ENCODE measurements around the gene TPRG1.

Gene TPRG1

GRCh38 chr3:189276444-189277219, 104.9 kb downstream of the TPRG1 start:
- no peak for DNase-seq (ENCODE audit: extremely low read depth in 1 of 2, low read depth in 1 of 2)

- DNase-seq (ENCODE audit: extremely low read depth in 1 of 2, low read depth in 1 of 2): no peak
These were observed 105.9 kb downstream of the TPRG1 start for GRCh38 chr3:189277711-189278110.

GRCh38 chr3:189278221-189278620, 106.5 kb downstream of the TPRG1 start:
- no peak for DNase-seq (ENCODE audit: extremely low read depth in 1 of 2, low read depth in 1 of 2)

- no peak for DNase-seq (ENCODE audit: extremely low read depth in 1 of 2, low read depth in 1 of 2)
These were observed 110.4 kb downstream of the TPRG1 start for GRCh38 chr3:189282189-189282588.

GRCh38 chr3:189282741-189283140, 111.0 kb downstream of the TPRG1 start:
- no peak for DNase-seq (ENCODE audit: extremely low read depth in 1 of 2, low read depth in 1 of 2)

- no peak for DNase-seq (ENCODE audit: extremely low read depth in 1 of 2, low read depth in 1 of 2)
These were observed 114.4 kb downstream of the TPRG1 start for GRCh38 chr3:189286188-189286587.

GRCh38 chr3:189286916-189287315, 115.1 kb downstream of the TPRG1 start:
- no peak for DNase-seq (ENCODE audit: extremely low read depth in 1 of 2, low read depth in 1 of 2)

- DNase-seq (ENCODE audit: extremely low read depth in 1 of 2, low read depth in 1 of 2): no peak
These were observed 116.8 kb downstream of the TPRG1 start for GRCh38 chr3:189288348-189289235.

- DNase-seq (ENCODE audit: extremely low read depth in 1 of 2, low read depth in 1 of 2): no peak
These were observed 117.5 kb downstream of the TPRG1 start for GRCh38 chr3:189289251-189289650.

GRCh38 chr3:189292667-189293484, 121.1 kb downstream of the TPRG1 start:
- DNase-seq (ENCODE audit: extremely low read depth in 1 of 2, low read depth in 1 of 2): no peak

GRCh38 chr3:189294649-189295048, 122.9 kb downstream of the TPRG1 start:
- no peak for DNase-seq (ENCODE audit: extremely low read depth in 1 of 2, low read depth in 1 of 2)

GRCh38 chr3:189295089-189295488, 123.3 kb downstream of the TPRG1 start:
- no peak for DNase-seq (ENCODE audit: extremely low read depth in 1 of 2, low read depth in 1 of 2)

GRCh38 chr3:189297932-189298331, 126.2 kb downstream of the TPRG1 start:
- DNase-seq (ENCODE audit: extremely low read depth in 1 of 2, low read depth in 1 of 2): no peak

GRCh38 chr3:189298469-189299375, 127.0 kb downstream of the TPRG1 start:
- DNase-seq (ENCODE audit: extremely low read depth in 1 of 2, low read depth in 1 of 2): no peak

GRCh38 chr3:189300345-189300744, 128.6 kb downstream of the TPRG1 start:
- no peak for DNase-seq (ENCODE audit: extremely low read depth in 1 of 2, low read depth in 1 of 2)

- DNase-seq (ENCODE audit: extremely low read depth in 1 of 2, low read depth in 1 of 2): no peak
These were observed 129.7 kb downstream of the TPRG1 start for GRCh38 chr3:189301479-189301878.

- no peak for DNase-seq (ENCODE audit: extremely low read depth in 1 of 2, low read depth in 1 of 2)
These were observed 131.8 kb downstream of the TPRG1 start for GRCh38 chr3:189303584-189303983.

GRCh38 chr3:189304465-189305351, 132.9 kb downstream of the TPRG1 start:
- DNase-seq (ENCODE audit: extremely low read depth in 1 of 2, low read depth in 1 of 2): no peak

- DNase-seq (ENCODE audit: extremely low read depth in 1 of 2, low read depth in 1 of 2): no peak
These were observed 133.6 kb downstream of the TPRG1 start for GRCh38 chr3:189305412-189305811.
